Measurements from ENCODE around the gene SMAD4. TPM values are rescaled to one million over a fixed set of nuclear protein-coding genes. Genes with fewer than 3 reads are reported as not detected.
A peak's percentile ranks its signal among the peaks of the same experiment; 100 is the strongest.

SMAD4 gene
- total and polyA plus RNA-seq, 2 of the 13 experiments (the other 11 are each of a cell fraction or from before 2014, with no cell fraction given), result 70.2 to 72.0 TPM

DNA sequence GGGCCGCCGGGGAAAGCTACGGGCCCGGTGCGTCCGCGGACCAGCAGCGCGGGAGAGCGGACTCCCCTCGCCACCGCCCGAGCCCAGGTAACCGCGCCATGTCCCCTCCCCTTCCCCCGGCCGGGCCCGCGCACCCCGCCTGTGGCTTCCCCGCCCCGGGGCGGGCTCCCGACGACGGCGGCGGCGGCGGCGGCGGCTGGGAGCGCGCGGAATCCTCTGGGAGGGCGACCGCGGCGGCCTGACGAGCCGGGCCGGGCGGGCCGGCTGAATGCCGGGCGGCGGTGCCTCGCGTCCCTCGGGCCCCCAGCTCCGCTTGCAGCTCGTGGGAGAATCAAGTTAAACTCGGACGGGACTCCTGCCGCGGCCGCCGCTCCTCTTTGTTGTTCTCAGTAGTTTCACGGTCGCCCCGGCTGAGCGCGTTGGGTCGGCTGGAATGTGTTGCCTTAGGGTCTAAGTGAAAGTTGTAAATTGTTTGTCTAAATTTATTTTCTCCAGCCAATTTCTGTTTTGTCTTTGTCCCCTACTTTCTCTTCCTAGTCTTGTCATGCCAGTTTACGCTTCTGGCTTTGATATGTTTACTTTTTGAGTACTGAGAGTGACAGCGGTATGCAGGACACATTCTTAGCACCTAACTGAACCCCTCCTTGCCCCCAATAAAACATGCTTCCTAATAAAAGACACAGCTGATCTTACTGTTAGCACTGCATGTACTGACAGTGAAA, 685 bp downstream of the SMAD4 start (continued):
- TF ChIP-seq ZBED4 (CRISPR knock-in tag; IDR thresholded peaks at IDR 0.05; ENCODE audit: borderline replicate concordance) (peak; percentile 18; the same call in 1 of the 2 replicates), FOXA3 (CRISPR knock-in tag; IDR thresholded peaks at IDR 0.05) (no peak), FOSL1 (CRISPR knock-in tag; IDR thresholded peaks at IDR 0.05; ENCODE audit: borderline replicate concordance) (no peak), ZNF292 (CRISPR knock-in tag; IDR thresholded peaks at IDR 0.05; ENCODE audit: borderline replicate concordance, low read depth) (no peak), ZNF460 (CRISPR knock-in tag; IDR thresholded peaks at IDR 0.05; ENCODE audit: borderline replicate concordance) (no peak), NR2C2 (CRISPR knock-in tag; IDR thresholded peaks at IDR 0.05; ENCODE audit: borderline replicate concordance) (no peak), GABPB1 (CRISPR knock-in tag; IDR thresholded peaks at IDR 0.05) (no peak), POLR2AphosphoS5 (IDR thresholded peaks at IDR 0.05; ENCODE audit: low read depth, low read length) (no peak), ZSCAN30 (CRISPR knock-in tag; IDR thresholded peaks at IDR 0.05) (no peak), FOXJ3 (CRISPR knock-in tag; IDR thresholded peaks at IDR 0.05; ENCODE audit: borderline replicate concordance) (no peak), ZNF224 (CRISPR knock-in tag; IDR thresholded peaks at IDR 0.05) (no peak), NR1H2 (CRISPR knock-in tag; IDR thresholded peaks at IDR 0.05; ENCODE audit: borderline replicate concordance, low read depth) (no peak), CREB1 (IDR thresholded peaks at IDR 0.05) (no peak), CREB1 (CRISPR knock-in tag; IDR thresholded peaks at IDR 0.05) (no peak), ZNF354B (CRISPR knock-in tag; IDR thresholded peaks at IDR 0.05) (no peak), ZNF558 (CRISPR knock-in tag; IDR thresholded peaks at IDR 0.05; ENCODE audit: borderline replicate concordance) (no peak; the same call in 1 of the 2 replicates), ZNF331 (CRISPR knock-in tag; IDR thresholded peaks at IDR 0.05) (no peak), ERF (CRISPR knock-in tag; IDR thresholded peaks at IDR 0.05) (no peak), MAFF (IDR thresholded peaks at IDR 0.05; ENCODE audit: low read depth, low read length) (no peak), ZNF367 (CRISPR knock-in tag; IDR thresholded peaks at IDR 0.05; ENCODE audit: borderline replicate concordance) (no peak), MZF1 (CRISPR knock-in tag; IDR thresholded peaks at IDR 0.05; ENCODE audit: borderline replicate concordance) (no peak), ZKSCAN8 (CRISPR knock-in tag; IDR thresholded peaks at IDR 0.05; ENCODE audit: borderline replicate concordance) (no peak), AGO2 (optimal IDR thresholded peaks at IDR 0.05; ENCODE audit: low read depth, low read length) (no peak), DPF2 (CRISPR knock-in tag; IDR thresholded peaks at IDR 0.05; ENCODE audit: borderline replicate concordance, low read depth) (no peak), MED8 (CRISPR knock-in tag; IDR thresholded peaks at IDR 0.05; ENCODE audit: insufficient replicate concordance) (no peak), ATF4 (CRISPR knock-in tag; IDR thresholded peaks at IDR 0.05) (no peak)
- TF ChIP-seq, protein P1, sequence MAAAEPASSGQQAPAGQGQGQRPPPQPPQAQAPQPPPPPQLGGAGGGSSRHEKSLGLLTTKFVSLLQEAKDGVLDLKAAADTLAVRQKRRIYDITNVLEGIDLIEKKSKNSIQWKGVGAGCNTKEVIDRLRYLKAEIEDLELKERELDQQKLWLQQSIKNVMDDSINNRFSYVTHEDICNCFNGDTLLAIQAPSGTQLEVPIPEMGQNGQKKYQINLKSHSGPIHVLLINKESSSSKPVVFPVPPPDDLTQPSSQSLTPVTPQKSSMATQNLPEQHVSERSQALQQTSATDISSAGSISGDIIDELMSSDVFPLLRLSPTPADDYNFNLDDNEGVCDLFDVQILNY (CRISPR knock-in tag; conservative IDR thresholded peaks at IDR 0.05), result no peak
